Esophagus squamous epithelium (tissue), 5 donors: ENCODE results near the gene PCDH9. TPM values are rescaled to one million over a fixed set of nuclear protein-coding genes. Genes with fewer than 3 reads are reported as not detected.

ENCODE experiments used
- DNase-seq: peaks from one replicate; lab custom pipeline; 2025; lab: John Stamatoyannopoulos, UW
- H3K27ac ChIP-seq, 4 donors: fragments of 200-600 bp; sonication (generic); one replicate each; pipeline ENCODE4 v1.5.1; 2016 to 2019; ENCODE audit warnings: mild to moderate bottlenecking in 1 of 4
- H3K27me3 ChIP-seq, 4 donors: fragments of 200-600 bp; sonication (generic); 1 replicate in 3 of 4; 2 replicates in 1 of 4; pipeline versions ENCODE4 v1.5.1 to v1.6.0; 2017 to 2021; ENCODE audit warnings: antibody characterized with exemption in 1 of 4
- H3K36me3 ChIP-seq, 3 donors: fragments of 200-600 bp; sonication (generic); one replicate each; pipeline ENCODE4 v1.5.1; 2016 to 2019
- H3K4me1 ChIP-seq, 3 donors: fragments of 200-600 bp; sonication (generic); one replicate each; pipeline ENCODE4 v1.5.1; 2017 to 2019
- H3K4me3 ChIP-seq, 4 donors: fragments of 200-600 bp; sonication (generic); 1 replicate in 3 of 4; 2 replicates in 1 of 4; pipeline ENCODE4 v1.5.1; 2016 to 2019; ENCODE audit warnings: mild to moderate bottlenecking in 2 of 4, moderate library complexity in 1 of 4
- H3K9me3 ChIP-seq, 3 donors: fragments of 200-600 bp; sonication (generic); one replicate each; pipeline ENCODE4 v1.5.1; 2016 to 2019
- POLR2A ChIP-seq, 4 donors: fragments of 450-650 bp; IDR thresholded peaks; one replicate each; pipeline ENCODE4 v1.6.1; 2017; ENCODE audit warnings: antibody characterized with exemption in 4 of 4, mild to moderate bottlenecking in 4 of 4, moderate library complexity in 3 of 4
- WGBS, 2 donors: methylation state at CpG; one replicate each; pipeline ENCODE4 v1.1.5; 2018; 5-methylcytosine and 5-hydroxymethylcytosine counted together
- intact Hi-C: fragments of 100-400 bp; cut with DNase I; formaldehyde crosslinking; loops from one replicate; pipeline ENCODE4 v1.15.0; 2022
- total RNA-seq, 4 donors: library from RNA; depleted of rRNA; stranded (reverse); fragments of >200 nt; gene quantifications; one replicate each; pipeline ENCODE4 v1.1.0, GENCODE V29; 2016
- TF ChIP-seq, protein P1 (sequence below), 6 experiments: fragments of 450-650 bp in 4 of 6; fragments of 200-600 bp in 2 of 6; sonication (generic) in 2 of 6; IDR thresholded peaks; one replicate each; pipeline ENCODE4 v1.5.1; 2016 to 2019; ENCODE audit warnings: antibody characterized with exemption in 6 of 6, mild to moderate bottlenecking in 4 of 6, moderate library complexity in 4 of 6
- donor health status: DM: yes; HTN: yes; CAD: no.

The PCDH9 gene
- total RNA-seq, 4 donors from 2014 or later: 0.04 to 1.9 (median 0.45) TPM

DNA sequence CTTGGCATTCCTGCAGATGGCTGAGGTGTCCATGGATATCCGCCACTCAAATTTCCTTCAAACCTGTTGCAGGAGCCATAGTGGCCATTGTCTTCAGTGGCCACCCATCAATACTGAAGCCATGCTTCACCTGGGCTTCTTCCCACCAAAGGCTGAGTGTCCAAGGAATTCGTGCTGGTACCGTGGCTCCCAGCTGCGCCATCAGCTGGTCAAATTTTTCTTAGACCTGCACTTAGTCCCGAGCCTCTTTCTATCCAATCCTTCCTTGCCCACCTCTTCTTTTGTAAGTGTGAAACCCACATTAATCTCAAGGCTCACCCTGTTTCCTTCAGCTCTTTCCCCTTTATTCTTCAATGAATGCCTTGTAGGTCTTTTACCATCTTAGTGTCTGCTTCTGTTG, 152.1 kb downstream of the PCDH9 start:
- intact Hi-C loops: no loop called here
- WGBS, 2 donors: 88 to 91% methylated on average over 5 of the region's 5 CpGs
- H3K4me3 ChIP-seq: no peak overlapping the region

DNA sequence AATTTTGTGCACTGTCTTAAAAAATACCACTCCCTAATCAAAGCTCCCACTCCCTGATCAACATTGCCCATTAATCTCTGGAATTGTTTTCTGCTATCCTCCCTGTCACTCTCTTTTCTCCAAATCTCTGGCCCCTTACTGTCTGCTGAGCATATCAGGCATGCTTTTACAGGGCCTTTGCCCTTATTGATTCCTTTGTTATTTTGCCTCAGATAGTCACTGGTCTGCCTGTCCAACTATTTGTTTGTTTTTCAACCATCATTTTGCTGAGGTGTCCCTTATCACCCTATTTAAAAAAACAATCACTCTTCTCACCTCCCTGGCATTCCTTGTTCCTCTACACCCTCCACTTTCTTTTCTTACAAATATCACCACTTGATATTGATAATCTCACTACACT, 153.0 kb downstream of the PCDH9 start:
- Histone ChIP-seq H3K27ac (no peak overlapping the region), H3K36me3 (no peaks in the 10 kb centered on the region), H3K4me1 (no peaks in the 10 kb centered on the region), H3K4me3 (no peak overlapping the region), H3K9me3 (no peaks in the 10 kb centered on the region), H3K27me3 (no peaks in the 10 kb centered on the region)
- intact Hi-C loops: no loop called here
- TF ChIP-seq POLR2A (IDR thresholded peaks at IDR 0.05): no peak
- TF ChIP-seq, protein P1, sequence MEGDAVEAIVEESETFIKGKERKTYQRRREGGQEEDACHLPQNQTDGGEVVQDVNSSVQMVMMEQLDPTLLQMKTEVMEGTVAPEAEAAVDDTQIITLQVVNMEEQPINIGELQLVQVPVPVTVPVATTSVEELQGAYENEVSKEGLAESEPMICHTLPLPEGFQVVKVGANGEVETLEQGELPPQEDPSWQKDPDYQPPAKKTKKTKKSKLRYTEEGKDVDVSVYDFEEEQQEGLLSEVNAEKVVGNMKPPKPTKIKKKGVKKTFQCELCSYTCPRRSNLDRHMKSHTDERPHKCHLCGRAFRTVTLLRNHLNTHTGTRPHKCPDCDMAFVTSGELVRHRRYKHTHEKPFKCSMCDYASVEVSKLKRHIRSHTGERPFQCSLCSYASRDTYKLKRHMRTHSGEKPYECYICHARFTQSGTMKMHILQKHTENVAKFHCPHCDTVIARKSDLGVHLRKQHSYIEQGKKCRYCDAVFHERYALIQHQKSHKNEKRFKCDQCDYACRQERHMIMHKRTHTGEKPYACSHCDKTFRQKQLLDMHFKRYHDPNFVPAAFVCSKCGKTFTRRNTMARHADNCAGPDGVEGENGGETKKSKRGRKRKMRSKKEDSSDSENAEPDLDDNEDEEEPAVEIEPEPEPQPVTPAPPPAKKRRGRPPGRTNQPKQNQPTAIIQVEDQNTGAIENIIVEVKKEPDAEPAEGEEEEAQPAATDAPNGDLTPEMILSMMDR (IDR thresholded peaks at IDR 0.05): no peak
- no peak for DNase-seq

More for the DNA sequence above, 152.1 kb downstream of the PCDH9 start:
- Histone ChIP-seq H3K36me3 (no peaks in the 10 kb centered on the region), H3K27ac (no peak overlapping the region), H3K9me3 (no peaks in the 10 kb centered on the region), H3K4me1 (no peaks in the 10 kb centered on the region), H3K27me3 (no peaks in the 10 kb centered on the region)
- no peak for DNase-seq
- TF ChIP-seq POLR2A (IDR thresholded peaks at IDR 0.05): no peak
- TF ChIP-seq, protein P1 (IDR thresholded peaks at IDR 0.05): no peak

DNA sequence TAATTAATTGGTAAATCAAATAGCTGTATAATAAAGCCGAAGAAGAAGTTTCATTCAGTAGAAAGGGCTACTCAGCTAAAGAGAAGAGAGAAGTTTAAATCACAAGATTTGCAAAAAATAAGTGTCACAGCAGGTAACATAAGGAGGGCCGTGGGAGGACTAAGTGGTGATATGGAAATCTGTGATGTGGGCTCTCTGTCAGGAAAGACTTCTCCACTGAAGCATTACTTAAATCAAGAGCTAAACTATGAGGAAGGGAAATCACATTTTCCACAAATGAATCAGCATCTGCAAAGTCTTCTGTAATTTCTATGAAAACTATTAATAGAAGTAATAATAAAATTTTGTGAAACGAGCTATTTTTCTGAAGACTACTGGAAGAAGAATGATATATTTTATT, 153.8 kb downstream of the PCDH9 start:
- intact Hi-C loops: no loop called here
- Histone ChIP-seq H3K4me1 (no peaks in the 10 kb centered on the region), H3K27ac (no peak overlapping the region), H3K4me3 (no peak overlapping the region), H3K9me3 (no peaks in the 10 kb centered on the region), H3K36me3 (no peaks in the 10 kb centered on the region), H3K27me3 (no peaks in the 10 kb centered on the region)
- DNase-seq: no peak
- 73 to 79% methylated on average over 3 of the region's 3 CpGs for WGBS, 2 donors
- TF ChIP-seq, protein P1 (IDR thresholded peaks at IDR 0.05): no peak
- no peak for TF ChIP-seq POLR2A (IDR thresholded peaks at IDR 0.05)

DNA sequence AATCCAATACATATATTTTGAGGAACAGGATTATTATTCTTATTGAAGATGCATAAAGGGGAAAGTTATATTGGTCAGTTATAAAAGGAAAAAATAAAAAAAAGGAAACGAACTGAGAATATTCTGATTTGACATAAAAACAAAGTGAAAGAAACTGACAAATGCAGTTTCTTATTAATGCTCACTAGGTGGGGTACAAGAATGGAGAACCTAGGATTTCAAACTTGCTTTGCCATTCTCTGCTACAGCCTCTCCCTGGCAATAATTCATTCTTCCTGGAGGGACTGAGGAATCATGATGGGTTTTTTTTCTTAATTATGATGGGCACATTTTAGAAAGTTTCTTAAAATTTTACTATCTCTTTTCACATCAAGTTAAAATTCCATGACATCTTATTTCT, 154.9 kb downstream of the PCDH9 start:
- no peak overlapping the region for H3K4me3 ChIP-seq
- no peaks in the 10 kb centered on the region for H3K27me3 ChIP-seq
- no peak for DNase-seq
- H3K36me3 ChIP-seq: no peaks in the 10 kb centered on the region
- TF ChIP-seq, protein P1 (IDR thresholded peaks at IDR 0.05): no peak
- no peak for TF ChIP-seq POLR2A (IDR thresholded peaks at IDR 0.05)
- H3K9me3 ChIP-seq: no peaks in the 10 kb centered on the region
- no peaks in the 10 kb centered on the region for H3K4me1 ChIP-seq
- no peak overlapping the region for H3K27ac ChIP-seq
- intact Hi-C loops: no loop called here
- WGBS, 2 donors: 21 to 31% methylated on average over 1 of the region's 1 CpG

GRCh38 chr13:67071918-67072598, 158.1 kb downstream of the PCDH9 start:
- Histone ChIP-seq H3K27ac (no peak overlapping the region), H3K4me1 (no peaks in the 10 kb centered on the region), H3K9me3 (no peaks in the 10 kb centered on the region), H3K27me3 (no peaks in the 10 kb centered on the region), H3K4me3 (no peak overlapping the region), H3K36me3 (no peaks in the 10 kb centered on the region)
- intact Hi-C loops: no loop called here
- WGBS, 2 donors: 84 to 91% methylated on average over 3 of the region's 3 CpGs
- TF ChIP-seq, protein P1 (IDR thresholded peaks at IDR 0.05): no peak
- TF ChIP-seq POLR2A (IDR thresholded peaks at IDR 0.05): no peak
- no peak for DNase-seq
